Measurements from ENCODE around the gene RFNG. TPM values are rescaled to one million over a fixed set of nuclear protein-coding genes. Genes with fewer than 3 reads are reported as not detected.

Gene RFNG
- total and polyA plus RNA-seq, 2 of the 13 experiments (the other 11 are each of a cell fraction or from before 2014, with no cell fraction given): 61.4 to 64.0 TPM

GRCh38 chr17:82053556-82054263 lies 2.1 kb upstream of the RFNG start:
- H2AFZ ChIP-seq (ENCODE audit: low read length): no peak overlapping the region
- intact Hi-C loops (cut with micrococcal nuclease; ENCODE audit: unreplicated experiment) (loop anchor here (5.0 kb wide), 1 partner anchor 44 kb away; the partner anchor contains the start of gene FASN), in situ Hi-C loops (cut with HindIII; ENCODE audit: extremely low pct_ligation_motif_present, low pct_unique_long_range_greater_than_20kb) (no loop called here)
- WGBS (ENCODE audit: low lambda C conversion rate): over 99% methylated on average over 25 of the region's 28 CpGs
- no peaks in the 10 kb centered on the region; the same call in 1 of the 2 replicates for H4K20me1 ChIP-seq (ENCODE audit: insufficient read depth, low read length)
- H3K27me3 ChIP-seq (ENCODE audit: control insufficient read depth in 1 of 2, insufficient read depth in 2 of 2, low read length in 2 of 2): no peaks in the 10 kb centered on the region; a peak in 2 of 5 replicates
- H3K4me2 ChIP-seq (ENCODE audit: low read depth, low read length): peak overlapping the region; percentile 92
- peaks cover 66% of the 10 kb centered on the region for H3K4me1 ChIP-seq (ENCODE audit: insufficient read depth, low read length)
- no peak for DNase-seq (ENCODE audit: low spot score)
- peaks cover 37% of the 10 kb centered on the region for H3K79me2 ChIP-seq (ENCODE audit: insufficient read depth, low read length)
- no peaks in the 10 kb centered on the region for H3K9me3 ChIP-seq (ENCODE audit: low read length)
- POLR2A ChIA-PET: interaction anchor here (0.9 to 1.6 kb wide), 3 partner anchors 10 to 16 kb away, joined by 3 read pairs; partner anchors contain the start of gene DCXR
- peak overlapping the region in 1 of 3 experiments; percentile 99; a peak in 2 of 6 replicates for H3K4me3 ChIP-seq (replicated peaks in 1 of 3; ENCODE audit: insufficient read depth in 1 of 3, low read depth in 2 of 3, low read length in 3 of 3)
- peak overlapping the region; percentile 94; the same call in 1 of the 2 replicates for H3K9ac ChIP-seq (ENCODE audit: insufficient read depth, low read depth, low read length)
- CTCF ChIA-PET (ENCODE audit: low intra/inter-chr PET ratio, low total read pairs): no interaction called here
- no TSS peak for BruUV-seq (replicated peaks)
- H3K36me3 ChIP-seq (replicated peaks in 1 of 2; ENCODE audit: control insufficient read depth in 1 of 2, insufficient read depth in 2 of 2, low read length in 2 of 2): peaks cover 26 to 44% of the 10 kb centered on the region in 2 experiments
- FAIRE-seq: no peak
- no peak overlapping the region for H3K27ac ChIP-seq (ENCODE audit: extremely low read length, insufficient read depth, low read length)
- ATAC-seq: no peak
- TF ChIP-seq FOXO4 (CRISPR knock-in tag; conservative IDR thresholded peaks at IDR 0.05): no peak
- 0 out of 2 replicates have a peak, but pooled peaks have one; percentile 12 for TF ChIP-seq ZNF768 (CRISPR knock-in tag; IDR thresholded peaks at IDR 0.05)
- TF ChIP-seq TGIF2 (CRISPR knock-in tag; IDR thresholded peaks at IDR 0.05): no peak
- peak; percentile 42 for TF ChIP-seq AGO2 (optimal IDR thresholded peaks at IDR 0.05; ENCODE audit: low read depth, low read length)
- TF ChIP-seq POGZ (CRISPR knock-in tag; IDR thresholded peaks at IDR 0.05): no peak
- TF ChIP-seq ARID5B (CRISPR knock-in tag; IDR thresholded peaks at IDR 0.05): no peak
- no peak for TF ChIP-seq MEIS1 (CRISPR knock-in tag; IDR thresholded peaks at IDR 0.05; ENCODE audit: borderline replicate concordance)
- TF ChIP-seq SP1 (IDR thresholded peaks at IDR 0.05): no peak
- TF ChIP-seq SP1 (CRISPR knock-in tag; IDR thresholded peaks at IDR 0.05): no peak
- TF ChIP-seq, protein P1, sequence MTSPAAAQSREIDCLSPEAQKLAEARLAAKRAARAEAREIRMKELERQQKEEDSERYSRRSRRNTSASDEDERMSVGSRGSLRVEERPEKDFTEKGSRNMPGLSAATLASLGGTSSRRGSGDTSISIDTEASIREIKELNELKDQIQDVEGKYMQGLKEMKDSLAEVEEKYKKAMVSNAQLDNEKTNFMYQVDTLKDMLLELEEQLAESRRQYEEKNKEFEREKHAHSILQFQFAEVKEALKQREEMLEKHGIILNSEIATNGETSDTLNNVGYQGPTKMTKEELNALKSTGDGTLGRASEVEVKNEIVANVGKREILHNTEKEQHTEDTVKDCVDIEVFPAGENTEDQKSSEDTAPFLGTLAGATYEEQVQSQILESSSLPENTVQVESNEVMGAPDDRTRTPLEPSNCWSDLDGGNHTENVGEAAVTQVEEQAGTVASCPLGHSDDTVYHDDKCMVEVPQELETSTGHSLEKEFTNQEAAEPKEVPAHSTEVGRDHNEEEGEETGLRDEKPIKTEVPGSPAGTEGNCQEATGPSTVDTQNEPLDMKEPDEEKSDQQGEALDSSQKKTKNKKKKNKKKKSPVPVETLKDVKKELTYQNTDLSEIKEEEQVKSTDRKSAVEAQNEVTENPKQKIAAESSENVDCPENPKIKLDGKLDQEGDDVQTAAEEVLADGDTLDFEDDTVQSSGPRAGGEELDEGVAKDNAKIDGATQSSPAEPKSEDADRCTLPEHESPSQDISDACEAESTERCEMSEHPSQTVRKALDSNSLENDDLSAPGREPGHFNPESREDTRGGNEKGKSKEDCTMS (CRISPR knock-in tag; conservative IDR thresholded peaks at IDR 0.05): no peak
- 0 out of 2 replicates have a peak, but pooled peaks have one; percentile 41 for TF ChIP-seq KDM2A (CRISPR knock-in tag; IDR thresholded peaks at IDR 0.05; ENCODE audit: borderline replicate concordance, low read depth)
- no peak for TF ChIP-seq ZNF333 (CRISPR knock-in tag; IDR thresholded peaks at IDR 0.05; ENCODE audit: borderline replicate concordance)
- TF ChIP-seq ZNF607 (CRISPR knock-in tag; IDR thresholded peaks at IDR 0.05; ENCODE audit: borderline replicate concordance): no peak
- 0 out of 2 replicates have a peak, but pooled peaks have one; percentile 20 for TF ChIP-seq SSRP1 (CRISPR knock-in tag; IDR thresholded peaks at IDR 0.05)
- TF ChIP-seq SYNCRIP (IDR thresholded peaks at IDR 0.05; ENCODE audit: insufficient read depth, low read depth, low read length): no peak
- no peak for TF ChIP-seq ZBTB7A (CRISPR knock-in tag; IDR thresholded peaks at IDR 0.05)
- TF ChIP-seq NRL (CRISPR knock-in tag; IDR thresholded peaks at IDR 0.05; ENCODE audit: borderline replicate concordance): no peak
